Ovary (tissue), 3 donors: ENCODE results near the gene UGT1A10.

Experiments used
- POLR2A ChIP-seq: fragments of 450-650 bp; IDR thresholded peaks from one replicate; pipeline ENCODE4 v1.6.1; 2017; ENCODE audit warnings: antibody characterized with exemption, mild to moderate bottlenecking, moderate library complexity
- TF ChIP-seq, protein P1 (sequence below), 3 donors: fragments of 450-650 bp in 2 of 3; fragments of 200-600 bp in 1 of 3; IDR thresholded peaks; one replicate each; pipeline versions ENCODE4 v1.5.1 to v1.8.0; 2016 to 2022; ENCODE audit warnings: antibody characterized with exemption in 3 of 3, mild to moderate bottlenecking in 1 of 3
- donor health status: DM: no; HTN: no; CAD: no.

DNA sequence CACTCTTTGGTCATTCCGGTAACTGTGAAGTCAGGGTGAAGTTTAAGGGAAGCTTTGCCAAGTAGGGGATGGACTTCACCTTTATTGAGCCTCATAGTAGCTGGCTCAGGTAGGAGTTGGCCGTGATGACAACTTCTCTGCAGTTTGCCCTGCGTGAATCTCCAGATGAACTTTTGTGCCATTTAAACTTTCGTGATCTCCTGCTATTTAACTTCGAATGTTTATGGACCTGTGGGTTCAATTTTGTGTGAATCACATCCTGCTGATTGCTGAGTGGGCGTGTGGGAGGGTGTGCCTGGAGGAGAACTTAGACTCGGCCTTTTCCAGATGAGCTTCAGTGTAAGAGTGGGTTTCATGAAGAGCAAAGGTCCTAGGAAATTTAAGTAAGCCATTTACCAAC lies 128.0 kb downstream of the UGT1A10 start:
- TF ChIP-seq, protein P1, sequence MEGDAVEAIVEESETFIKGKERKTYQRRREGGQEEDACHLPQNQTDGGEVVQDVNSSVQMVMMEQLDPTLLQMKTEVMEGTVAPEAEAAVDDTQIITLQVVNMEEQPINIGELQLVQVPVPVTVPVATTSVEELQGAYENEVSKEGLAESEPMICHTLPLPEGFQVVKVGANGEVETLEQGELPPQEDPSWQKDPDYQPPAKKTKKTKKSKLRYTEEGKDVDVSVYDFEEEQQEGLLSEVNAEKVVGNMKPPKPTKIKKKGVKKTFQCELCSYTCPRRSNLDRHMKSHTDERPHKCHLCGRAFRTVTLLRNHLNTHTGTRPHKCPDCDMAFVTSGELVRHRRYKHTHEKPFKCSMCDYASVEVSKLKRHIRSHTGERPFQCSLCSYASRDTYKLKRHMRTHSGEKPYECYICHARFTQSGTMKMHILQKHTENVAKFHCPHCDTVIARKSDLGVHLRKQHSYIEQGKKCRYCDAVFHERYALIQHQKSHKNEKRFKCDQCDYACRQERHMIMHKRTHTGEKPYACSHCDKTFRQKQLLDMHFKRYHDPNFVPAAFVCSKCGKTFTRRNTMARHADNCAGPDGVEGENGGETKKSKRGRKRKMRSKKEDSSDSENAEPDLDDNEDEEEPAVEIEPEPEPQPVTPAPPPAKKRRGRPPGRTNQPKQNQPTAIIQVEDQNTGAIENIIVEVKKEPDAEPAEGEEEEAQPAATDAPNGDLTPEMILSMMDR (IDR thresholded peaks at IDR 0.05) = no peak
- no peak for TF ChIP-seq POLR2A
